CD1c-positive myeloid dendritic cell (primary cell): ENCODE data around the gene CYB5R3.
"Not testable (repeated sequence)": the region's sequence is repeated elsewhere in the genome, so short reads cannot be mapped to it uniquely, and the experiment has no call there.

Source experiments
- DNase-seq: peaks from one replicate; pipeline ENCODE4 v3.0.0-alpha.2; 2016; ENCODE audit errors: extremely low spot score

Gene CYB5R3

GRCh38 chr22:42678894-42679293 is 29.7 kb upstream of the CYB5R3 start:
- no peak for DNase-seq

DNA sequence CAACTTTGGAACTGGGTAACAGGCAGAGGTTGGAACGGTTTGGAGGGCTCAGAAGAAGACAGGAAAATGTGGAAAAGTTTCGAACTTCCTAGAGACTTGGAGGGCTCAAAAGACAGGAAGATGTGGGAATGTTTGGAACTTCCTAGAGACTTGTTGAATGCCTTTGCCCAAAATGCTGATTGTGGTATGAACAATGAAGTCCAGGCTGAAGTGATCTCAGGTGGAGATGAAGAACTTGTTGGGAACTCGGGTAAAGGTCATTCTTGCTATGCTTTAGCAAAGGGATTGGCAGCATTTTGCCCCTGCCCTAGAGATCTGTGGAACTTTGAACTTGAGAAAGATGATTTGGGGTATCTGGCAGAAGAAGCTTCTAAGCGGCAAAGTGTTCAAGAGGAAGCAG is 28.7 kb upstream of the CYB5R3 start:
- DNase-seq, result not testable (repeated sequence)

DNA sequence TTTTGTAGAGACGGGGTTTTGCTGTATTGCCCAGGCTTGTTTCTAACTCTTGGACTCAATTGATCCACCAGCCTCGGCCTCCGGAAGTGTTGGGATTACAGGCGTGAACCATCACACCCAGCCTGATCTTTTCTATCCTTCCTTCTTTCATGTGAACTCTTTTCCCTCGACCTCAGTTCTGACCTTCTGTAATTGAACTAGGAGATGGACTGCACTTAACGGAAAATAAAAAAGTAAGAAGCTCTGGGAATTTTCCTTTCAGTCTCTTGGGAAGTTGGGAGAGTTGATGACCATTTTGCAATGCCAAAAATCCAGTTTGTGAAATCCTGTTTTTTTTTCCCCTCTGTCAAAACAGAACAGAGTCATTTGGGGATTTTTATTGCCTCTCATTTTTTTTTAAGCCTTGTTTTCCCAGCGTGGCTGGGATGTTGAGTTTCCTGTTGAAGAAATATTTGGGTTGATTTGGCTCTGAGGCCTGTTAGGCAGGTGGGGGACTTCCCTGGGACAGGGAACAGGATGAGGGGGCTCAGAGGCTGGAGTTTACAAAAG is 26.9 kb upstream of the CYB5R3 start:
- no peak for DNase-seq

- peak; percentile 36 for DNase-seq
Measured at GRCh38 chr22:42673898-42674401, 24.8 kb upstream of the CYB5R3 start.

DNA sequence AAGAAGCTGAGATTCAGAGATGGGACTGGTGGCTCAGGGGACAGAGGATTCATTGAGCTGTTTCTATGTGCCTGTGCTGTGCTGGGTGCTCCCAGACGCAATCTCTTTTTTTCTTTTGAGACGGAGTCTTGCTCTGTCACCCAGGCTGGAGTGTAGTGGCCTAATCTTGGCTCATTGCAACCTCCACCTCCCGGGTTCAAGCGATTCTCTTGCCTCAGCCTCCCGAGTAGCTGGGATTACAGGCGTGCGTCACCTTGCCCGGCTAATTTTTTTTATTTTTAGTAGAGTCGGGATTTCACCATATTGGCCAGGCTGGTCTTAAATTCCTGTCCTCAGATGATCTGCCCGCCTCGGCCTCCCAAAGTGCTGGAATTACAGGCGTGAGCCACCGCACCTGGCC is 23.9 kb upstream of the CYB5R3 start:
- not testable (repeated sequence) for DNase-seq

GRCh38 chr22:42670921-42671709 is 21.9 kb upstream of the CYB5R3 start:
- peak; percentile 70 for DNase-seq

- DNase-seq, result no peak
Measured at GRCh38 chr22:42670046-42670445, 20.9 kb upstream of the CYB5R3 start.

DNA sequence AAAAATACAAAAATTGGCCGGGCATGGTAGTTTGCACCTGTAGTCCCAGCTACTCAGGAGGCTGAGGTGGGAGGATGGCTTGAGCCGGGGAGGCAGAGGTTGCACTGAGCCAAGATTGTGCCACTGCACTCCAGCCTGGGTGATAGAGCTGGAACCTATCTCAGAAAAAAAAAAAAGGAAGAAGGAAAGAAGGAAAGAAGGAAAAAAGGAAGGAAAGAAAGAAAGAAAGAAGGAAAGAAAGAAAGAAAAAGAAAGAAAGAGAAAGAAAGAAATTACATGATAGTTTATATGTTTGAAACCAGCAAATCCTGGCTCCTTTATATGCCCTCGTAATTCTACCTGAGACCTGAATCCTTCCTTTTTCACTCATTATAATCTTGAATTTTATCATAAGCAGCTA is 17.2 kb upstream of the CYB5R3 start:
- not testable (repeated sequence) for DNase-seq

DNA sequence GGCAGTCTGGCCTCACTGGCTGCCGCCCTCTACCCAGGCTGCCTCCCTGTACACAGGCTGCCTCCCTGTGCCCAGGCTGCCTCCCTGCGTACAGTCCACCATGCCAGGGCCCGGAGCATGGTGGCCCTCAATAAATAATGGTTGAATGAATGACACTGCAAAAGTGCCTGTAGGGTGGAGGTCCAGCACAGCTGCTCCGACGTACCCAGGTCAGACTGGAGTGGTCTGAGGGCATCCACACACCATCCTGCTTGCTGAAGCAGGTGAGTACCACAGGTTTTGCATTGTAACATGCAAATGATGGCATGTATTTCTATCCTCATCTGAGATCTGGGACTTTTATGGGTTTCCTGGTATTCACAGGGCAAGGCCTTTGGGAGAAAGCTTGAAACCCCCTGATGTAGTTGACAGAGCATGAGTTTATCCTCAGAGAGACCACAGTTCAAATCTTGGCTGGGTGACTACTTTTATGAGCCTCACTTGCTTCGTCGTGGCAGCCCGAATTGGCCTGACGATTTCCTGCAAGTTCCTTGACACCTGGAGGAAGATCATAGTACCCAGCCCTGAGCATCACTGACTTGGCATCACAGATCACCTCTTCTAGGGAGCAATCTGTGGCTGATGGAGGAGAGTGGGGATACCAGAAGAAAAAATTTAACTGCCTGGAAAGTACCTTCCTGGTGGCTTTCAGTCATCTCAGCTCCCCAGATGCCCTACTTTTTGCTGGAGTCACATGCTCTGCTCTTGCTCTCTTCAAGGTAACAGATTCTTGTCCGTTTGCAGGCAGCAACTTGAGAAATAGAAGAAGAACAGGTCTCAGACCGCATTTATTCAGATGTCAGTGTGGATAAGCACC is 16.0 kb upstream of the CYB5R3 start:
- DNase-seq, result no peak

- peak; percentile 86 for DNase-seq
Measured at GRCh38 chr22:42661985-42662831, 13.0 kb upstream of the CYB5R3 start.

GRCh38 chr22:42656578-42656977 is 7.4 kb upstream of the CYB5R3 start:
- DNase-seq, result no peak

GRCh38 chr22:42655693-42656092 is 6.5 kb upstream of the CYB5R3 start:
- DNase-seq, result no peak

DNA sequence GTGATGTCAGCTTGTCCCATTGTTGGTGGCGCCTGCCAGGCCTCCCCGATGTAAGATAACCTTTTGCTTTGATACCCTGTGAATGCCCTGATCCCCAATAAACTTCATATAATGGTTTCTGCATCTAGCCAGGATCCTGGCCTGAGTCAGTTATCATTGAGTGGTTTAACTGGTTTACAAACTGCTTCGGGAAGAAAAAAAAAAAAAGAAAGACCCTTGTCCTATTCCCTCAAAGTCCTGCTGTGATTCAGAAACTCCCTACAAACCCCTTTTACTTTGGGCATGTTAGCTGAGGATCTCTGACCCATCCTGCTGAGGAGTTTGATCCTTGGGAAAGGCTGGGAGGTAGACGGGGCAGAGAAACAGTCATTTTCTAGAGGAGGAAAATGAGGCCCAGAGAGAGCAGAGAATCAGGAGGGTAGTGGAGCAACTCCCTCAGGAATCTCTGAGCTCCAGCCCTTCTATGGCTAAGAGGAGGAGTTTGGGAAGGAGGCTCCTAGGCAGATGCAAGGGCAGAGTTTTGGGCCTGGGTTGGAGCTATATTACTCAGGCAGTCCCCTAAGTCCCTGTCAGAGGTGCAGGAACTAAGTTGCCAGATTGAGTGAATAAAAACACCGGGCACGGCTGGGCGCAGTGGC is 5.4 kb upstream of the CYB5R3 start:
- no peak for DNase-seq

GRCh38 chr22:42653999-42654398 is 4.8 kb upstream of the CYB5R3 start:
- peak; percentile 18 for DNase-seq

GRCh38 chr22:42651134-42651533 is 1.9 kb upstream of the CYB5R3 start:
- DNase-seq, result no peak

GRCh38 chr22:42648368-42649245 is 585 bp downstream of the CYB5R3 start:
- DNase-seq, result peak; percentile 59

DNA sequence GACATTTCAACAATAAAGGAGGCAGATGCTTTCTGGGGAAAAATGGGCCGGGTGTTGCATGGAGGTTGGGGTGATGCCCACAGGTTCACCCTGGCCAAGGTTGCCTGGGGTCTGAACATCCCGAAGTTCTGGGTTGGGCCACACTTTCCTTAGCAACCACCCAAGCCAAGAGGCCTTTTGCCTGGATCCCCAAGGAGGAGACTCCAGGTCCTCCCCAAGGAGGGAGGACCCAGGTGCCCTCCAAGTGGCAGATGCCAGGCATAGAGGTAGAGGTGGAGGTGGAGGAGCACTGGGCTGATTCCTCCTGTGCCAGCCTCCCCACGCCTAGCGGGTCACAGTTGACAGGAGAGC is 1.2 kb downstream of the CYB5R3 start:
- DNase-seq, result no peak

DNA sequence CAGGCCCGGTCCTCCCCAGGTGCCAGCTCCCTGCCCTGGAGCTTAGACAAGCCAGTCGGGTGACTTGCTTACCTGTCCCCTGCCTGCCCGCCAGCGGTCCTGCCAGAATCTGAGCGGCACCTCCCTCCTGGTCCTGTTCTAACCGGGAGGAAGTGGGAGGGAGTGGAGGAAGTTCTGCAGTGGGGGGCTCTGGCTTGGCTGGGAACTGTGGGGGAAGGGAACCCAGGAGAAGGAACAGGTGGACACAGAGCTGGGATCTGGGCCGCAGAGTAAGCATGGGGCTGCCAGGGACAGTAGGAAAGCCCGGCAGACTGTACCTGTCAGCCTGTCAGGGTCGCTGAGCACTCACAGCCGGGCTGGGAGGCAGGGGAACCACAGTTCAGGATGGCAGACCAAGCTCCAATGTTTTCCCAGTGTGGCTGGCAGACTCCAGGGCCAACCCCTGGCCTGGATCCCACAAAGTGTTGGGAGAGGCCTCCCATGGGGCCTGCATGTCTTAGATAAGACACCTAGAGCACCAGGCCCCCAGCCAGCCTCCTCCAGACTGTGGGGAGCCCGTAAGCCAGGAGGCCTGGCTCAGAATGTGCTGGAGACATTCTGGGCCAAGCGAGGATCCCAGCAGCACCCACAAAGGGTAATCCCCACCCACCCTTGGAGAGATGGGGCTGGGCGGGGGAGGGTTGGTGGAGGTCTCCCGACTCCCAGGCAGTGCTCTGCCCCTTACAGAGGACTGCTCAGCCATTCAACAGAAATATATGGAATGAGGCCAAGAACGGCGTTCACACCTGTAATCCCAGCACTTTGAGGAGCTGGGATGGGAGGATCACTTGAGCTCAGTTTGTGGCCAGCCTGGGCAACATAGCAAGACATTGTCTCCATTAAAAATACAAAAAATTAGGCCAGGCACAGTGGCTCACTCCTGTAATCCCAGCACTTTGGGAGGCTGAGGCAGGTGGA is 2.3 kb downstream of the CYB5R3 start:
- DNase-seq, result no peak
